ENCODE data around the gene CYP27B1.

CYP27B1 gene

DNA sequence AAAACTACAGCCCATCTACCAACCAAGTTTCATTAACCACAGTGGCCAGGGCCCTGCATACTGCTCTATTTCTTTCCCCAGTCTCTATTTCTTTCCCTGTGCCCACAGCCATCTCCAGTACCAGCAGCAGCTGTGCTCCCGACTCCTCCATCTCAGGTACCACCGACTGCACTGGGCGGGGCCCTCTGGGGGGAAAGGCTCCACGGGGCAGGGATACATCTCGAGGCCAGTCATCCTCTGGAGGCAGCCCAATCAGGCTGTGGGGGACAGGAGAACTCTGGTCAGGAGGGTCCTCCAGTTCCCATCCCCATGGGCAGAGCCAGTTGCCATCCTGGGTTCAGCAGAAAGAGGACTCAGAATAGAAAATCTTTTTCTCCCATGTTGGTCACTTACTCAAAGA lies 17.8 kb downstream of the CYP27B1 start:
- Histone ChIP-seq H3K27me3 (ENCODE audit: control insufficient read depth, insufficient read depth, low read length) (peaks cover 12% of the 10 kb centered on the region; the same call in 1 of the 2 replicates), H3K4me1 (ENCODE audit: control insufficient read depth, insufficient read depth, low read length) (peaks cover 16% of the 10 kb centered on the region), H3K9ac (ENCODE audit: low read length) (no peak overlapping the region), H3K36me3 (ENCODE audit: control insufficient read depth, insufficient read depth, low read length) (peaks cover 54% of the 10 kb centered on the region), H3K27ac (ENCODE audit: low read depth, low read length) (no peak overlapping the region), H3K4me3 (ENCODE audit: low read depth, low read length) (no peak overlapping the region), H3K9me3 (ENCODE audit: control insufficient read depth, insufficient read depth, low read depth, low read length) (no peaks in the 10 kb centered on the region)

DNA sequence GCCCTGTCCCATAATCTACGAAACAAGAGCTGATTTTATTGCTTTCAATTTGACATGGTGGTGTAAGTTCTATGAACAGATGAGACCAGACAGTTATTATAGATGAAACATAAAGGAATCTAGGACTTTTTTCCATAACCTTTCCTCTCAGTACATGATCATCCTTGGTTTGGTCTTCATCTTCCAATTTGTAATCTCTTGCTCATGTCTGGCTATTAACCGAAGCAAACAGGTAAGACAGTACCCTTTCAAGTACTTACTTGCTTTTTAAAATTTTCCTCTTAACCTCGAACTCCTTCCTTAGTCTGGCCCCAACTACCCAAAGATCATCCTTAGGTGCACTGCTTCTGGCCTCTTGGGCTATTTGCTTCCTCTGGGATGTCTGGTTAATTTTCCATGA lies 20.9 kb downstream of the CYP27B1 start:
- H3K9me3 ChIP-seq (ENCODE audit: control insufficient read depth, insufficient read depth, low read depth, low read length): no peaks in the 10 kb centered on the region
- H3K4me1 ChIP-seq (ENCODE audit: control insufficient read depth, insufficient read depth, low read length): peaks cover 8% of the 10 kb centered on the region
- peaks cover 50% of the 10 kb centered on the region for H3K36me3 ChIP-seq (ENCODE audit: control insufficient read depth, insufficient read depth, low read length)
- no peak overlapping the region for H3K27ac ChIP-seq (ENCODE audit: low read depth, low read length)
- H3K9ac ChIP-seq (ENCODE audit: low read length): no peak overlapping the region
- H3K4me3 ChIP-seq (ENCODE audit: low read depth, low read length): peak overlapping the region; percentile 91
- peaks cover 29% of the 10 kb centered on the region for H3K27me3 ChIP-seq (ENCODE audit: control insufficient read depth, insufficient read depth, low read length)

DNA sequence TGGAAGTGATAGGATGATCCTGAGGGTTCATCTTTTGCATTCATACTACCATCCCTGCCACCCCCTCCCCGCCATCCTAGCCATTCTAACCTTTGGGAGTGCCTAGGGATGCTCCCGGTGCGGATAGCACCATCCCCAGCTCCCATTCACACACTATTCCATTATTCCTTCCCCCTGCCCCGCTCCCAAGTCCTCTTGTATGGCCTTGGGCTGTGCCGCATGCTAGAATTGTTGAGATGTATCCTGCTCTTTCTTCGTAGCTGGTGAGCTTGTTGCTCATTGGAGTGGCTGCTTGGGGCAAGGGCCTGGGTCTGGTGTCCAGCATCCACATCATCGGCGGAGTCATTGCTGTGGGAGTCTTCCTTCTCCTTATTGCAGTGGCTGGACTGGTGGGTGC lies 21.4 kb downstream of the CYP27B1 start:
- Histone ChIP-seq H3K27ac (ENCODE audit: low read depth, low read length) (peak overlapping the region; percentile 97; the same call in 1 of the 2 replicates), H3K36me3 (ENCODE audit: control insufficient read depth, insufficient read depth, low read length) (peaks cover 45% of the 10 kb centered on the region), H3K4me3 (ENCODE audit: low read depth, low read length) (peak overlapping the region; percentile 91), H3K9me3 (ENCODE audit: control insufficient read depth, insufficient read depth, low read depth, low read length) (no peaks in the 10 kb centered on the region), H3K27me3 (ENCODE audit: control insufficient read depth, insufficient read depth, low read length) (peaks cover 35% of the 10 kb centered on the region), H3K4me1 (ENCODE audit: control insufficient read depth, insufficient read depth, low read length) (0 out of 2 replicates have a peak, but pooled peaks cover 5% of the 10 kb centered on the region), H3K9ac (ENCODE audit: low read length) (peak overlapping the region; percentile 97)

DNA sequence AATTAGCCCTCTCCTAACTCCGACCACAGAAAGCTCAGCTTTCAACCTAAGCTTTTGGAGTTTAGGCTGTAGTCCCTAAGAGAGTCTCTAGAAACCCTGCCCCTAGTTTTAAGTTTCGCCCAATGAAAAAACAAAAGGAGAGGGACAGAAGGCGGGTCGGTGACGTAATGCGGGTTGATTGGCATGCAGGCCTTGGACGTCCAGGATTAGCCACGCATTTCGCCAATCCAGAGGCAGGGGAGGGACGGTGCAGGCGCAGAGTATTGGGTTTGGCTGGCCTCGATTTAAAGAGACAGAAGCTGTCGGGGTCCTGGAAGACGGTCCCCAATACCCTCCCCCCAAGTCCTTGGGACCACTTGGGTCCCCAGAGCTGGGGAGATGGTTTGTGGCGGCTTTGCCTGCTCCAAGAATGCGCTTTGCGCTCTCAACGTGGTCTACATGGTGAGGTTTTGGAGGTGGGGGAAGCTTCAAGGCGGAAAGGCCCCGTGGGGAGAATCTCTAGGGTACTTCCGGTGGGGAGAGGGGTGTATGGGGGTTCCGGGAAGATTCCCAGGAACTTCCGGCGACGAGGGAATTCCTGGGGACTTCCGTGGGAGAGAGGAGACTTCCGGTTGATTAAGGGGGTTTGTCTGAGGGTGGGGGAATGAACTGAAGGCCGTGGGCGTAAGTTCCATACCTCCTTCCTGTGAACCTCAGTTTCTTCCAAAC lies 21.9 kb downstream of the CYP27B1 start, which contains the start of gene TSPAN31:
TSS of gene TSPAN31 (plus strand) at position 263 of the 708 bp plus-strand sequence. CDS start at position 379, 116 bp downstream.
- peak within 1 kb of the TSS; percentile 97 for H3K27ac ChIP-seq (ENCODE audit: low read depth, low read length)
- H3K27me3 ChIP-seq (ENCODE audit: control insufficient read depth, insufficient read depth, low read length): peaks cover 40% of the 10 kb centered on the region
- peaks cover 41% of the 10 kb centered on the region for H3K36me3 ChIP-seq (ENCODE audit: control insufficient read depth, insufficient read depth, low read length)
- H3K4me1 ChIP-seq (ENCODE audit: control insufficient read depth, insufficient read depth, low read length): 0 out of 2 replicates have a peak, but pooled peaks cover 5% of the 10 kb centered on the region
- no peaks in the 10 kb centered on the region for H3K9me3 ChIP-seq (ENCODE audit: control insufficient read depth, insufficient read depth, low read depth, low read length)
- peak within 1 kb of the TSS; percentile 91 for H3K4me3 ChIP-seq (ENCODE audit: low read depth, low read length)
- peak within 1 kb of the TSS; percentile 97 for H3K9ac ChIP-seq (ENCODE audit: low read length)

DNA sequence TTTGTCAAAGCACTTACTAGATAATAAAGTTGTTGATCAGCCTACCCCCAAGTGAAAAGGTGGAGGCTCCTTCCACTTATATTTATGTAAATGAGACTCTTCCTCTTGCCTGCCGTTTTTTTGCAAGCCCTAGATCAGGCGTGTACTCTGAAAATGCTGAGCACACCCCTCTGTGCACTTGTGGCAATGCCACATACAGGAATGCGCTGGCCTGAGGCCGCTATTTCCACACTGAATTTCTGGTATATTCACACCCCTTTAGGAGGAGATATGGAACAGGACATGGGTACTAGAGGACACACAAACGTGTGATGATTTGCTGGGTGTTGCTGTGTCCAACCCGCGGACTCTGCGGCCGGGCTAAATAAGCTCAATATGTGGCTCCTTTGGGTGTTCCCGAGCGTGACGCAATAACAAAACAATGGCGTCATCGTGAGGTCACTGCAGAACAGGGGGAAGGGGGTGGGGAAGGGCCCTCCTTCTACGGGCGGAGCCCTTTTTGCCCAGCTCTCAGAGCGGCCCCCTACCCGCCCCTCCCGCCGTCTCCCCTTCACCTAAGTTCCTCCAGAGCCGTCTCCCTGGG lies 22.6 kb downstream of the CYP27B1 start:
- Histone ChIP-seq H3K9ac (ENCODE audit: low read length) (peak overlapping the region; percentile 97), H3K4me1 (ENCODE audit: control insufficient read depth, insufficient read depth, low read length) (peaks cover 7% of the 10 kb centered on the region; the same call in 1 of the 2 replicates), H3K36me3 (ENCODE audit: control insufficient read depth, insufficient read depth, low read length) (peaks cover 35% of the 10 kb centered on the region), H3K9me3 (ENCODE audit: control insufficient read depth, insufficient read depth, low read depth, low read length) (no peaks in the 10 kb centered on the region), H3K27me3 (ENCODE audit: control insufficient read depth, insufficient read depth, low read length) (peaks cover 47% of the 10 kb centered on the region), H3K27ac (ENCODE audit: low read depth, low read length) (peak overlapping the region; percentile 97), H3K4me3 (ENCODE audit: low read depth, low read length) (peak overlapping the region; percentile 91)

DNA sequence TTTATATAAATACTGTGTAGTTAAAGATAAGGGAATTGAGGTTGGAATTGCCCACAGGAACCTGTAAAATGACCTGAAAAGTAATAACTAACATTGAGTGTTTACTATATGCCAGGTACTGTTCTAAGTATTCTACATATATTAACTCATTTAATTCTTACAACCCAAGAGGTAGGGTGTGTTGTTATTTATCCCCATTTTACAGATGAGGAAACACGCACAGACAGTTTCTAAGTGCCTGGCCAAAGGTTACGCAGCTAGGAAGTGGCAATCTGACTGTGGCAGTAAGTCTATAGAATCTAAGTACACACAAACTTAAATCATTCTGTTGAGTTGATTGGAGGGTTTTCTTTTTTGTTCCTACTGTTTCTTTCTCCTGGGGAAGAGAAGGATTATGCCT lies 23.1 kb downstream of the CYP27B1 start:
- Histone ChIP-seq H3K4me1 (ENCODE audit: control insufficient read depth, insufficient read depth, low read length) (peaks cover 10% of the 10 kb centered on the region; the same call in 1 of the 2 replicates), H3K9ac (ENCODE audit: low read length) (no peak overlapping the region), H3K9me3 (ENCODE audit: control insufficient read depth, insufficient read depth, low read depth, low read length) (no peaks in the 10 kb centered on the region), H3K27me3 (ENCODE audit: control insufficient read depth, insufficient read depth, low read length) (peaks cover 52% of the 10 kb centered on the region), H3K36me3 (ENCODE audit: control insufficient read depth, insufficient read depth, low read length) (peaks cover 30% of the 10 kb centered on the region), H3K4me3 (ENCODE audit: low read depth, low read length) (peak overlapping the region; percentile 91; the same call in 1 of the 2 replicates), H3K27ac (ENCODE audit: low read depth, low read length) (no peak overlapping the region)

DNA sequence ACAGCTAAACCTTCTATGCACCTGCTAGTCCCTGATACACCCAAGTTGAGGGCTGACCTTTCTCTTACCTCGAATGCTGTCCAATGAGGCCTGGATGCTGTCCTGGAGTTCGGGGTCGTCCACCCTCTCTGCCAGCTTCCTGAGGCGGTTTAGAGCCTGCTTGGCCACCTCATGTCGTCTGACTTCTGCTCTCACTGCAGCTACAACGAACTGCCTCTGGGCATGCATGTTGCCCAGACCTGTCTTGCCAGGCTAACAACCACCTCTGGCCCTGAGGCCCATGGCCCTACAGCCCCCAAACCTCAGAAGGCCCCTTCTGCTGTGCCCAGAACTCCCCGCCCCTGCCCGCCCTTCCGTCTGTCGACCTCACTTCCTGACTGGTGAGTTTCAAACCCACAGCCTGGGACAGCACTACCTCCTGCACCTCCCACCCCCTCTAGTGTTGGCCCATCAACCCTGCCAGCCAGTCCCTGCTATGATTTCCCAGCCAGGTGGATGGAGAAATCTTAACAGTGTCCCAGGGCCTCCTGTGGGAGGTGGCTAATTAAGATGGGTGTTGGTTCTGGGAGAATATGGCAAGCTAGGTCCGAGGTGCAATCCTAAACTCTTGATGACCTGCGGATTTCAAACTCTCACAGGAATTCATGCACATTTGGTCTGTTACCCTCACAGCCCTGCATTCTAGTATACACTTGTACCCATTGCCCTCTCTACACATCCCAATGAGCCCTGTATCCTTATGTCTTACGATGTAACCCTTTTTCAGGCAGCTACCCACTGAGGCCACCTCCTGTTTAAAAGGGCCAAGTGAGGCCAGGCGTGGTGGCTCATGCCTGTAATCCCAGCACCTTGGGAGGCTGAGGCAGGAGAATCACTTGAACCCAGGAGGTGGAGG lies 24.8 kb downstream of the CYP27B1 start:
- Histone ChIP-seq H3K27ac (ENCODE audit: low read depth, low read length) (no peak overlapping the region), H3K4me1 (ENCODE audit: control insufficient read depth, insufficient read depth, low read length) (peaks cover 10% of the 10 kb centered on the region; the same call in 1 of the 2 replicates), H3K9me3 (ENCODE audit: control insufficient read depth, insufficient read depth, low read depth, low read length) (no peaks in the 10 kb centered on the region), H3K36me3 (ENCODE audit: control insufficient read depth, insufficient read depth, low read length) (peaks cover 15% of the 10 kb centered on the region), H3K27me3 (ENCODE audit: control insufficient read depth, insufficient read depth, low read length) (peaks cover 68% of the 10 kb centered on the region), H3K9ac (ENCODE audit: low read length) (no peak overlapping the region), H3K4me3 (ENCODE audit: low read depth, low read length) (peak overlapping the region; percentile 25; the same call in 1 of the 2 replicates)

DNA sequence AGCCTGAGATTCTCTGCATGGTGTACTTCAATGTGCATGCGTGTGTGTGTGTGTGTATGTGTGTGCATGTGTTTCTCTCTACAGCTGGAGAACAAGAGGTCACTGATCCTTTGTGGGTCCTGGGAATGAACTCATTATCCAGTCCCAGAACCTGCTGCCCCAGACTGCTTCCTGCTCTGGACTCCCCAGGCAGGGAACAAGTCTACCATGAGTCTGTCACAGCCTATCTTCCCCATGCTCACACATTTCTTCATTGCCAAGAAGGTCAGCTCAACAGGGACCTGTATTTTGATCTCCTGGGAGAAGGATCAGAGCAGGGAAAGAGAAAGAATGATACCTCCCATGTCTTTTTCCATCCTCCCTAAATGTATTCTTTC lies 25.5 kb downstream of the CYP27B1 start:
- Histone ChIP-seq H3K36me3 (ENCODE audit: control insufficient read depth, insufficient read depth, low read length) (peaks cover 8% of the 10 kb centered on the region), H3K4me3 (ENCODE audit: low read depth, low read length) (no peak overlapping the region), H3K27me3 (ENCODE audit: control insufficient read depth, insufficient read depth, low read length) (peaks cover 75% of the 10 kb centered on the region), H3K9ac (ENCODE audit: low read length) (no peak overlapping the region), H3K9me3 (ENCODE audit: control insufficient read depth, insufficient read depth, low read depth, low read length) (no peaks in the 10 kb centered on the region), H3K27ac (ENCODE audit: low read depth, low read length) (no peak overlapping the region), H3K4me1 (ENCODE audit: control insufficient read depth, insufficient read depth, low read length) (peaks cover 15% of the 10 kb centered on the region)

DNA sequence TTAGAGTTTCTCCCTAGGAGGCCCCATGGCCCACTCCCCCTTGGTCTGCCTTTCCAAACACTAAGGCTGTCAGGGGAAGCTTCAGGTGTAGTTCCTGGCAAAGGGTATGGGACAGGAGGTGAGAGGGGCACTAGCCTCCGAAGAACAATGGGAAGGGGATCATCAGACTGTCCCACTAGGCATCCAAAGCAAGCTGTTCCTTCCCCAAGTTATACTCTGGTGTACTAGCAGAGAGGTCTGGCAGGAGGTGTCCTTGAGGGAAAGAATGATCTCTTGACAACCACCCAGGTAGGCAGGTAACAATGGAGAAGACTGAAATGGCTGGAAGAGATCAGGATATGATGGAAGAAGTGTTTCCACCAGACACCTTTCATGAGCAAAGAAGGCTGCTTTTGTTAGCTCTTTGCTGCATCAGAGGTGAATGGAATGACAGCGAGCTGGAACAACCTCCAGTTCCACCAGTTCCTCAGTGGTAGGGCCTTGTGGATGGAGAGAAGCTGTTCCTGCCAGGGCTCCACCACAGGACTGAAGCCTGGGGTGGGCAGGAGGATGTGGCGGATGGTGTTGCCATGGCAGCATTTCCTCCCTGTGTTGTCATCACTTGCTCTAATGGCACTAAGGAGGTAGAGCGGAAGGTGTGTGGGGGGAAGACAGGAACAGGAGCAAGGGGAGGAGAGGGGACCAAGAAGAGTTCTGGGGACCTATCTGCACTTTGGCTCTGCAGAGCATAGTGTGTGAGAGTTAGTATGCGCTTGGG lies 26.0 kb downstream of the CYP27B1 start:
- peaks cover 80% of the 10 kb centered on the region for H3K27me3 ChIP-seq (ENCODE audit: control insufficient read depth, insufficient read depth, low read length)
- no peak overlapping the region for H3K4me3 ChIP-seq (ENCODE audit: low read depth, low read length)
- no peak overlapping the region for H3K9ac ChIP-seq (ENCODE audit: low read length)
- peaks cover 15% of the 10 kb centered on the region for H3K4me1 ChIP-seq (ENCODE audit: control insufficient read depth, insufficient read depth, low read length)
- H3K9me3 ChIP-seq (ENCODE audit: control insufficient read depth, insufficient read depth, low read depth, low read length): no peaks in the 10 kb centered on the region
- no peak overlapping the region for H3K27ac ChIP-seq (ENCODE audit: low read depth, low read length)
- H3K36me3 ChIP-seq (ENCODE audit: control insufficient read depth, insufficient read depth, low read length): peaks cover 2% of the 10 kb centered on the region; the same call in 1 of the 2 replicates

DNA sequence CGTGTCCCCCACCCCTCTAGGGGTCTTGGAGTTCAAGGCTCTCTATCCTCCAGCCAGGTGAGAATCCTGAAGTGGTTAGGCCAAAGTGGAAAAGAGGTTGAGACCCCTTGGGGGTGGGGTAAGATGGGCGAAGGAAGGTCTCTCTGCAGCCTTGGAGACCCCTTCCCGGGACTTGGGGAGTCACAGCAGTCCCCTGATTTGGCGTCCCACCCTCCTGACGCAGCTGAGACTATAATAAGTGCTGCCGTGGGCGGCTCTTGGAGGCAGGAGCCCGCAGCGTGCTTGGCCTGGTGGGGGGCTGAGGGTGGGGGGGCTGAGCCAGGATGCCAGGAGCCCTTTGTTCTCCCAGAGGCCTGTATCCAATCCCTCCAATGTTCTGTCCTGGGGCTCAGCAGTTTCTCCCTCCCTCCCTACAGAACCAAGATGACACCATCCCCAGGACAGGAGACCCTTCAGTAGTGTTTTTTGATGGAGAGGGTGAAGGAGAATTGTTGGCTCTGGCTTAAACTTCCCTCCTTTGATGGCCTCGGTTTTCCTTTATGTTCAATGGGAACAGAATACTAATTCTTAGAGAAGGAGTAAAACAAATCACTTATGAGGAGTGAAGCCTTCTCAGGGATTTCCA lies 26.9 kb downstream of the CYP27B1 start:
- H3K4me3 ChIP-seq (ENCODE audit: low read depth, low read length): no peak overlapping the region
- peaks cover 88% of the 10 kb centered on the region for H3K27me3 ChIP-seq (ENCODE audit: control insufficient read depth, insufficient read depth, low read length)
- no peaks in the 10 kb centered on the region for H3K9me3 ChIP-seq (ENCODE audit: control insufficient read depth, insufficient read depth, low read depth, low read length)
- no peak overlapping the region for H3K9ac ChIP-seq (ENCODE audit: low read length)
- H3K27ac ChIP-seq (ENCODE audit: low read depth, low read length): no peak overlapping the region
- no peaks in the 10 kb centered on the region for H3K36me3 ChIP-seq (ENCODE audit: control insufficient read depth, insufficient read depth, low read length)
- peaks cover 16% of the 10 kb centered on the region for H3K4me1 ChIP-seq (ENCODE audit: control insufficient read depth, insufficient read depth, low read length)

Measured in HUES6 (cell line).